ENCODE data around the gene TEX51.

DNA sequence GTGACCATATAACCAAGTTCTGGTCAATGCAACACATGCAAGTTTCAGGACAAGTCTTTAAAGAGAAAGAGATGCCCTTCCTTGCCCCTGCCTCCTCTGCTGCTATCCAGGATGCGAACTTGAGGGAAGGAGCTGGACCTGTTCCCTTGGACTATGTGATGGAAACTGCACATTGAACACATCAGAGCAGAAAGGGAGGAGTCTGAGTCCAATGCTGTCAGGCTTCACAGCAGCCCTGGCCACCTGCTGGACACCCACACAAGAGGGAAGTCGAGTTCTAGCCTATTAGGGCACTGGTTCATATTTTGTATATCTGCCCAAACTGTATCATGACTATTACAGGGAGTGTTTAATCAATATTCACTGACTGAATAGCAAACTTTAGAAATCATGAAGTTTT lies 38.3 kb upstream of the TEX51 start:
- TF ChIP-seq CTCF (conservative IDR thresholded peaks at IDR 0.05) = no peak; the same call in 1 of the 2 replicates
- TF ChIP-seq ZFX (IDR thresholded peaks at IDR 0.05) = no peak

Data from C4-2B (cell line).